RWPE2 (cell line): Measurements from ENCODE around the gene KPRP.
A peak's percentile ranks its signal among the peaks of the same experiment; 100 is the strongest.

Experiments used
- ATAC-seq: fragments of 200-7000 bp; cut with Tn5 transposase; 3 replicates; pipeline ENCODE4 v1.9.1; 2021; ENCODE audit warnings: low read depth
- DNase-seq: peaks from one replicate; pipeline ENCODE4 v3.0.0-alpha.2; 2020; ENCODE audit warnings: low spot score
- H3K27ac ChIP-seq: fragments of 450-650 bp; 2 replicates; pipeline ENCODE4 v1.5.1; 2017; ENCODE audit warnings: mild to moderate bottlenecking; ENCODE audit not compliant: poor library complexity, severe bottlenecking
- H3K27me3 ChIP-seq: fragments of 250-450 bp; sonication (Bioruptor Pico); 2 replicates; pipeline ENCODE4 v1.5.1; 2021; ENCODE audit warnings: mild to moderate bottlenecking, moderate library complexity; ENCODE audit not compliant: insufficient read depth, poor library complexity, severe bottlenecking
- H3K36me3 ChIP-seq: fragments of 250-450 bp; sonication (Bioruptor Pico); 2 replicates; pipeline ENCODE4 v1.5.1; 2020; ENCODE audit warnings: low read depth, mild to moderate bottlenecking, moderate library complexity
- H3K4me1 ChIP-seq: fragments of 250-450 bp; sonication (Bioruptor Pico); 2 replicates; pipeline ENCODE4 v1.5.1; 2021; ENCODE audit warnings: mild to moderate bottlenecking, moderate library complexity; ENCODE audit not compliant: insufficient read depth, poor library complexity, severe bottlenecking
- H3K4me3 ChIP-seq: fragments of 250-450 bp; sonication (Bioruptor Pico); 2 replicates; pipeline ENCODE4 v1.5.1; 2021; ENCODE audit warnings: mild to moderate bottlenecking, moderate library complexity; ENCODE audit not compliant: severe bottlenecking
- H3K9me3 ChIP-seq: fragments of 250-450 bp; sonication (Bioruptor Pico); 2 replicates; pipeline ENCODE4 v1.5.1; 2021; ENCODE audit warnings: mild to moderate bottlenecking, moderate library complexity; ENCODE audit not compliant: severe bottlenecking
- CTCF ChIP-seq: fragments of 450-650 bp; IDR thresholded peaks from one replicate; pipeline ENCODE4 v1.5.1; 2017; ENCODE audit warnings: mild to moderate bottlenecking, moderate library complexity; ENCODE audit not compliant: poor library complexity, severe bottlenecking

KPRP gene

GRCh38 chr1:152737997-152738396 is 19.8 kb upstream of the KPRP start:
- ATAC-seq (no peak), DNase-seq (no peak)
- Histone ChIP-seq H3K27me3 (no peaks in the 10 kb centered on the region), H3K4me1 (peaks cover 26% of the 10 kb centered on the region), H3K9me3 (no peaks in the 10 kb centered on the region), H3K4me3 (no peak overlapping the region), H3K27ac (no peak overlapping the region), H3K36me3 (no peaks in the 10 kb centered on the region)
- no peak for TF ChIP-seq CTCF

- ATAC-seq = peak; percentile 37; the same call in 1 of the 3 replicates
- Histone ChIP-seq H3K36me3 (no peaks in the 10 kb centered on the region), H3K4me1 (peaks cover 44% of the 10 kb centered on the region), H3K4me3 (no peak overlapping the region), H3K27ac (peak overlapping the region; percentile 44), H3K9me3 (no peaks in the 10 kb centered on the region), H3K27me3 (no peaks in the 10 kb centered on the region)
- no peak for TF ChIP-seq CTCF
- DNase-seq = no peak
Observed at GRCh38 chr1:152739841-152740240, 18.0 kb upstream of the KPRP start.

- Histone ChIP-seq H3K4me3 (no peak overlapping the region), H3K27me3 (no peaks in the 10 kb centered on the region), H3K36me3 (no peaks in the 10 kb centered on the region), H3K27ac (peak overlapping the region; percentile 67), H3K4me1 (peaks cover 53% of the 10 kb centered on the region), H3K9me3 (no peaks in the 10 kb centered on the region)
- no peak for TF ChIP-seq CTCF
- ATAC-seq (no peak), DNase-seq (no peak)
Observed at GRCh38 chr1:152741656-152742055, 16.2 kb upstream of the KPRP start.

- TF ChIP-seq CTCF = no peak
- Histone ChIP-seq H3K27me3 (no peaks in the 10 kb centered on the region), H3K4me3 (no peak overlapping the region), H3K9me3 (no peaks in the 10 kb centered on the region), H3K27ac (peak overlapping the region; percentile 67), H3K4me1 (peaks cover 53% of the 10 kb centered on the region), H3K36me3 (no peaks in the 10 kb centered on the region)
- ATAC-seq = peak; percentile 92
- peak; percentile 85 for DNase-seq
Observed at GRCh38 chr1:152743371-152744145, 14.3 kb upstream of the KPRP start.

- Histone ChIP-seq H3K4me1 (peaks cover 42% of the 10 kb centered on the region), H3K27me3 (no peaks in the 10 kb centered on the region), H3K4me3 (no peak overlapping the region), H3K36me3 (no peaks in the 10 kb centered on the region), H3K27ac (peak overlapping the region; percentile 67), H3K9me3 (no peaks in the 10 kb centered on the region)
- TF ChIP-seq CTCF = peak; percentile 40
- ATAC-seq (peak; percentile 65), DNase-seq (no peak)
Observed at GRCh38 chr1:152745289-152745704, 12.5 kb upstream of the KPRP start.
